ENCODE measurements around the gene TMEM50B. TPM values are rescaled to one million over a fixed set of nuclear protein-coding genes. Genes with fewer than 3 reads are reported as not detected.

Gene TMEM50B
- total RNA-seq, 2 donors from 2014 or later, result 20.0 to 22.5 TPM

DNA sequence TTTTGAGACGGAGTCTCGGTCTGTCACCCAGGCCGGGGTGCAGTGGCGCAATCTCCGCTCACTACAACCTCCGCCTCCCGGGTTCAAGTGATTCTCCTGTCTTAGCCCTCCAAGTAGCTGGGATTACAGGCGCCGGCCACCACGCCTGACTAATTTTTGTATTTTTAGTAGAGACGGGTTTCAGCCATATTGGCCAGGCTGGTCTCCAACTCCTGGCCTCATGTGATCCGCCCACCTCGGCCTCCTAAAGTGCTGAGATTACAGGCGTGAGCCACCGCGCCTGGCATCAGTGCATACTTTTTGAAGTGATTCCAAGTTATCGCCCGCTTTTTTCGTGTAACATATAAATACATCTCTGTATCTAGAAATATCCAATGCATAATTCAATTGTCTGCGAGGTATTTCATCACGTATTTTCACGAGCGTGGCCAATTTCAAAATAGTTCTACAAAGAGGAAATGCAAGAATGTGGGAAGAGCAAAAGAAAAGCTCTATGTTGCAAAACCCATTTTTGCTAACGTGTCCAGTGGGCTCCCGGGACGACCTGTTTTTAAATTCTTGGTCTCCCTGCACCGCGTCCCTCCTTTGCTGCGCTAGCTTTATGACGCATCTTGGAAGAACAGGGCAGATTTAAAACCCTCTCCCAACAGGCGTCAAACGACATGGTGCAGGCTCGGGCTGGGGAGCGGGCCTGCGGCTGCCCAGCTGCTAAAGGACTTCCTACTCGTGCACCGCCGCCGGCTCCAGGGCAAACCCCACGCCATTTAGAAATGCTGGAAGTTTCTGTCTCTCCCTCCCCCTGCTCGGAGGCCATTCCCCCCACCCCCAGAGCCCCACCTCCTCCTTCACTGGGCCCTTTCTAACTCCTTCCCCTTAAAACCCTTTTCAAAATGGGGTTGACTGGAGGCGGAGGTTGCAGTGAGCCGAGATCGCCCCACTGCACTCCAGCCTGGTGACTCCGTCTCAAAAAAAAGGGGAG lies 77.5 kb downstream of the TMEM50B start:
- no peaks in the 10 kb centered on the region for H3K27me3 Mint-ChIP-seq
- H3K9me3 Mint-ChIP-seq, result no peaks in the 10 kb centered on the region
- no peak overlapping the region for H3K27ac Mint-ChIP-seq
- H3K36me3 Mint-ChIP-seq (ENCODE audit: low read depth), result peaks cover 6% of the 10 kb centered on the region
- H3K4me1 Mint-ChIP-seq, result peaks cover 20% of the 10 kb centered on the region
- no peak for ATAC-seq (replicated peaks)
- peak overlapping the region; percentile 33 for H3K4me3 Mint-ChIP-seq

- Mint-ChIP-seq H3K27ac (no peak overlapping the region), H3K27me3 (no peaks in the 10 kb centered on the region), H3K36me3 (ENCODE audit: low read depth) (peaks cover 6% of the 10 kb centered on the region), H3K9me3 (no peaks in the 10 kb centered on the region), H3K4me1 (peaks cover 15% of the 10 kb centered on the region), H3K4me3 (no peak overlapping the region)
- ATAC-seq (replicated peaks), result no peak
Observed at GRCh38 chr21:33401630-33401992, 78.2 kb downstream of the TMEM50B start.

Other genes with a start within 250 kb of the TMEM50B start
- 10 to 100 TPM; 30.1 to 46.7 TPM for gene IL10RB, start 213.6 kb downstream of the TMEM50B start, total RNA-seq
- gene IFNAR1, start 155.0 kb downstream of the TMEM50B start, total RNA-seq, result 10 to 100 TPM; 38.5 to 38.8 TPM
- 1 to 10 TPM; 5.8 to 8.5 TPM for gene IFNGR2, start 76.6 kb downstream of the TMEM50B start, total RNA-seq
- under 1 TPM; 0.54 to 0.79 TPM for gene DNAJC28, start 11.7 kb upstream of the TMEM50B start, total RNA-seq
- 100 to 1,000 TPM in 1 of 2 donors, 10 to 100 TPM in 1; 91.9 to 196 TPM for gene GART, start 62.1 kb upstream of the TMEM50B start, total RNA-seq
- 100 to 1,000 TPM; 242 to 282 TPM for gene SON, start 63.1 kb upstream of the TMEM50B start, total RNA-seq
- gene DONSON, start 108.7 kb upstream of the TMEM50B start, total RNA-seq, result 10 to 100 TPM; 39.8 to 43.0 TPM
- gene CRYZL1, start 161.8 kb upstream of the TMEM50B start, total RNA-seq, result 10 to 100 TPM; 29.5 to 52.8 TPM
- gene ITSN1, start 162.5 kb upstream of the TMEM50B start, total RNA-seq, result 1 to 10 TPM; 3.8 to 4.3 TPM

Data from activated T-helper 17 cell treated with anti-CD3 and anti-CD28 coated beads, Interleukin-2, amount 50 U/mL, for 72 hours (primary cell).